Thyroid gland (tissue), 4 donors: ENCODE measurements around the gene COIL. TPM values are rescaled to one million over a fixed set of nuclear protein-coding genes. Genes with fewer than 3 reads are reported as not detected.
A peak's percentile ranks its signal among the peaks of the same experiment; 100 is the strongest.

Source experiments
- DNase-seq, 2 donors: peaks; one replicate each; pipeline ENCODE4 v3.0.0-alpha.2; 2019
- H3K27ac ChIP-seq, 3 donors: fragments of 200-600 bp; sonication (generic); 1 replicate in 2 of 3; 2 replicates in 1 of 3; pipeline ENCODE4 v1.5.1; 2016 to 2019; ENCODE audit warnings: mild to moderate bottlenecking in 1 of 3, moderate library complexity in 1 of 3
- H3K27me3 ChIP-seq: fragments of 200-600 bp; sonication (generic); one replicate; pipeline ENCODE4 v1.5.1; 2019
- H3K36me3 ChIP-seq, 2 donors: fragments of 200-600 bp; sonication (generic); one replicate each; pipeline ENCODE4 v1.5.1; 2016 to 2019
- H3K4me1 ChIP-seq, 2 donors: fragments of 200-600 bp; sonication (generic); one replicate each; pipeline ENCODE4 v1.5.1; 2017 to 2019
- H3K4me3 ChIP-seq, 3 donors: fragments of 200-600 bp; sonication (generic); replicated peaks in 1 of 3; 1 replicate in 2 of 3; 2 replicates in 1 of 3; pipeline ENCODE4 v1.5.1; 2016; ENCODE audit warnings: mild to moderate bottlenecking in 1 of 3
- H3K9me3 ChIP-seq: fragments of 200-600 bp; sonication (generic); one replicate; pipeline ENCODE4 v1.5.1; 2017
- CTCF ChIP-seq, 6 experiments: fragments of 200-600 bp in 3 of 6; fragments of 450-650 bp in 3 of 6; sonication (generic) in 3 of 6; IDR thresholded peaks; one replicate each; pipeline ENCODE4 v1.5.1; 2016 to 2019; ENCODE audit warnings: antibody characterized with exemption in 6 of 6, mild to moderate bottlenecking in 2 of 6, inconsistent platforms in 1 of 6, moderate library complexity in 1 of 6
- POLR2A ChIP-seq, 2 donors: fragments of 450-650 bp; IDR thresholded peaks; one replicate each; pipeline ENCODE4 v1.6.1; 2017; ENCODE audit warnings: antibody characterized with exemption in 2 of 2, mild to moderate bottlenecking in 2 of 2, moderate library complexity in 1 of 2
- WGBS, 2 donors: methylation state at CpG; one replicate each; pipeline ENCODE4 v1.1.5; 2017; 5-methylcytosine and 5-hydroxymethylcytosine counted together
- intact Hi-C: fragments of 100-400 bp; cut with DNase I; formaldehyde crosslinking; loops from one replicate; pipeline ENCODE4 v1.15.1; 2023
- total RNA-seq, 4 donors: library from RNA; depleted of rRNA; stranded (reverse); fragments of >200 nt; gene quantifications; one replicate each; pipeline ENCODE4 v1.2.3, GENCODE V29; 2016

Gene COIL
- total RNA-seq, 4 donors from 2014 or later, result 13.2 to 18.3 (median 17.5) TPM

GRCh38 chr17:56919717-56920116 lies 41.1 kb downstream of the COIL start:
- no peak overlapping the region for H3K4me3 ChIP-seq
- H3K27ac ChIP-seq, result no peak overlapping the region
- no peaks in the 10 kb centered on the region for H3K36me3 ChIP-seq
- intact Hi-C loops, result no loop called here
- H3K9me3 ChIP-seq, result no peaks in the 10 kb centered on the region
- DNase-seq, result no peak
- peaks cover 13 to 16% of the 10 kb centered on the region in 2 donors for H3K4me1 ChIP-seq
- no peak for TF ChIP-seq POLR2A (IDR thresholded peaks at IDR 0.05)
- no peak for TF ChIP-seq CTCF (IDR thresholded peaks at IDR 0.05)
- no peaks in the 10 kb centered on the region for H3K27me3 ChIP-seq
- WGBS, 2 donors, result 90 to 91% methylated on average over 1 of the region's 1 CpG

- H3K27me3 ChIP-seq, result no peaks in the 10 kb centered on the region
- intact Hi-C loops, result no loop called here
- 93 to 94% methylated on average over 3 of the region's 3 CpGs for WGBS, 2 donors
- H3K27ac ChIP-seq, result no peak overlapping the region
- TF ChIP-seq CTCF (IDR thresholded peaks at IDR 0.05) (no peak), POLR2A (IDR thresholded peaks at IDR 0.05) (no peak)
- no peaks in the 10 kb centered on the region for H3K36me3 ChIP-seq
- H3K4me3 ChIP-seq, result no peak overlapping the region
- no peak for DNase-seq
- H3K9me3 ChIP-seq, result no peaks in the 10 kb centered on the region
- peaks cover 15 to 17% of the 10 kb centered on the region in 2 donors for H3K4me1 ChIP-seq
These were observed 41.9 kb downstream of the COIL start for GRCh38 chr17:56918916-56919315.

GRCh38 chr17:56917559-56918296 lies 43.1 kb downstream of the COIL start:
- Histone ChIP-seq H3K4me3 (no peak overlapping the region), H3K4me1 (peaks cover 22% of the 10 kb centered on the region in 2 donors), H3K27me3 (no peaks in the 10 kb centered on the region), H3K27ac (no peak overlapping the region), H3K36me3 (no peaks in the 10 kb centered on the region), H3K9me3 (no peaks in the 10 kb centered on the region)
- TF ChIP-seq CTCF (IDR thresholded peaks at IDR 0.05) (no peak), POLR2A (IDR thresholded peaks at IDR 0.05) (no peak)
- DNase-seq, result no peak
- intact Hi-C loops, result no loop called here
- 84 to 88% methylated on average over 4 of the region's 4 CpGs for whole genome bisulfite sequencing, 2 donors

- Histone ChIP-seq H3K36me3 (no peaks in the 10 kb centered on the region), H3K27me3 (no peaks in the 10 kb centered on the region), H3K4me1 (peaks cover 32 to 52% of the 10 kb centered on the region in 2 donors), H3K4me3 (peak overlapping the region; percentile 65 to 84 (median 75)), H3K27ac (peak overlapping the region; percentile 61 to 96 (median 87)), H3K9me3 (no peaks in the 10 kb centered on the region)
- intact Hi-C loops, result no loop called here
- no peak for DNase-seq
- WGBS, 2 donors, result 9% methylated on average over 14 of the region's 14 CpGs
- TF ChIP-seq CTCF (IDR thresholded peaks at IDR 0.05), result no peak
- TF ChIP-seq POLR2A (IDR thresholded peaks at IDR 0.05), result no peak
These were observed 46.1 kb downstream of the COIL start for GRCh38 chr17:56914581-56915273.
